ENCODE measurements around the gene GCDH. TPM values are rescaled to one million over a fixed set of nuclear protein-coding genes. Genes with fewer than 3 reads are reported as not detected.

The GCDH gene
- total and polyA plus RNA-seq, 2 of the 8 experiments (the other 6 are each of a cell fraction or from before 2014, with no cell fraction given), result 67.3 to 89.4 TPM

DNA sequence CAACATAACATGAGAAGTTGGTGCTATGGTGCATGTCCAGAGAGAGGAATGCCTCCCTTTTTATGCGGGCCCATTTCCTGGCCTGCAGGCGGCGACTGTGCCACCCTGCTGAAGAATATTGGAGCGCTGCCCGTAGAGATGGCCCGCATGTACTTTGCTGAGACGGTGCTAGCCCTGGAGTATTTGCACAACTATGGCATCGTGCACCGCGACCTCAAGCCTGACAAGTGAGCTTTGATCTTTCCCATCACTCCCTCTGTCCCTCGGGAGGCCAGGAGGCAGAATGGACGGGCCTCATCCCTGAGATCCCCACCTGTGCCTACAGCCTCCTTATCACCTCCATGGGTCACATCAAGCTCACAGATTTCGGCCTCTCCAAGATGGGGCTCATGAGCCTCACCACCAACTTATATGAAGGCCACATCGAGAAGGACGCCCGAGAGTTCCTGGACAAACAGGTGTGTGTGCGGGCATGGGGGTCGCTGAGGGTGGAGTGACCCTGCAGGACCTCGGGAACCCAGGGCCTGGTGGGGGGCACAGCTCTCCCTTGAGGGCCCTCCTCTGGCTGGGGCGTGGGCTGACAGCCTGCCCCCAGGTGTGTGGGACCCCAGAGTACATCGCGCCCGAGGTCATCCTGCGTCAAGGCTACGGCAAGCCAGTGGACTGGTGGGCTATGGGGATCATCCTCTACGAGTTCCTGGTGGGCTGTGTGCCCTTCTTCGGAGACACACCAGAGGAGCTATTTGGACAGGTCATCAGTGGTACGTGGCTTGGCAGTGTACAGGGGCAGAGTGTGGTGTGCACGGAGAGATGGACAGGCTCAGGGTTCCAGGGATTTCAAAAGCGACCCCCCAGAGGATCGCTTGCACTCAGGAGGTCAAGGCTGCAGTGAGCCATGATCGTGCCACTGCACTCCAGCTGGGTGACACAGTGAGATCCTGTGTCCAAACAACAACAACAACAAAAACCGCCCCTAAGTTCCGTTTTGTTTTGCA, 25.9 kb upstream of the GCDH start:
- Histone ChIP-seq H2BK15ac (ENCODE audit: low read length) (no peak overlapping the region), H3K27me3 (replicated peaks in 1 of 4; ENCODE audit: control insufficient read depth in 3 of 4, extremely low read depth in 1 of 4, insufficient read depth in 3 of 4, low read length in 3 of 4) (no peaks in the 10 kb centered on the region), H4K8ac (ENCODE audit: extremely low read depth, insufficient read depth, low read length) (no peak overlapping the region), H2BK12ac (ENCODE audit: low read depth, low read length) (no peak overlapping the region), H3K4me3 (ENCODE audit: extremely low read depth in 1 of 4, insufficient read depth in 2 of 4, low read depth in 3 of 4, low read length in 4 of 4) (no peak overlapping the region), H2BK20ac (ENCODE audit: low read length) (0 out of 2 replicates have a peak overlapping the region, but pooled peaks have one; percentile 27), H3K9me3 (ENCODE audit: insufficient read depth in 2 of 2, low read depth in 1 of 2, low read length in 1 of 2) (no peaks in the 10 kb centered on the region), H4K5ac (ENCODE audit: insufficient read length, low read depth, low read length) (no peak overlapping the region), H3K9ac (replicated peaks in 1 of 4; ENCODE audit: extremely low read depth in 1 of 4, low read depth in 3 of 4, low read length in 3 of 4) (no peak overlapping the region), H2AK5ac (ENCODE audit: low read depth, low read length) (no peak overlapping the region; the same call in 1 of the 2 replicates), H3K4me1 (replicated peaks in 1 of 4; ENCODE audit: control insufficient read depth in 3 of 4, insufficient read depth in 4 of 4, low read length in 3 of 4) (peaks cover 3 to 17% (median 14%) of the 10 kb centered on the region in 4 experiments), H3K79me1 (ENCODE audit: low read depth, low read length) (no peaks in the 10 kb centered on the region), H3K36me3 (ENCODE audit: control insufficient read depth in 2 of 4, insufficient read depth in 4 of 4, low read length in 3 of 4) (peaks cover 0 to 4% (median 0%) of the 10 kb centered on the region in 4 experiments; a peak in 1 of 8 replicates), H2BK120ac (replicated peaks; ENCODE audit: low read depth, low read length) (no peak overlapping the region), H4K20me1 (replicated peaks in 1 of 2; ENCODE audit: control insufficient read depth in 1 of 2, insufficient read depth in 2 of 2, low read length in 2 of 2) (no peaks in the 10 kb centered on the region), H3K18ac (ENCODE audit: extremely low read depth, low read length) (no peak overlapping the region), H3K79me2 (ENCODE audit: control insufficient read depth in 1 of 2, insufficient read depth in 2 of 2, low read length in 2 of 2) (no peaks in the 10 kb centered on the region), H2BK5ac (ENCODE audit: low read depth, low read length) (no peak overlapping the region), H3K27ac (ENCODE audit: low read depth, low read length) (no peak overlapping the region), H2AFZ (ENCODE audit: low read length) (no peak overlapping the region), H3K4me2 (ENCODE audit: insufficient read depth in 1 of 2, low read depth in 2 of 2, low read length in 2 of 2) (peak overlapping the region in 1 of 2 experiments; percentile 65; a peak in 1 of 4 replicates), H3K56ac (replicated peaks; ENCODE audit: insufficient read length, low read depth, low read length) (no peak overlapping the region), H4K91ac (replicated peaks; ENCODE audit: insufficient read length, low read length) (no peak overlapping the region), H3K4ac (replicated peaks; ENCODE audit: insufficient read length, low read depth, low read length) (no peak overlapping the region), H3K23ac (ENCODE audit: insufficient read length) (no peak overlapping the region), H3K14ac (ENCODE audit: insufficient read length) (no peak overlapping the region), H3K23me2 (ENCODE audit: low read depth, low read length) (peaks cover 8% of the 10 kb centered on the region; the same call in 1 of the 2 replicates)
- FAIRE-seq, result no peak
- POLR2A ChIA-PET (ENCODE audit: partially characterized antibody), result interaction anchor here (0.6 to 4.5 kb wide), 10 partner anchors 10 to 298 kb away, joined by 3 to 34 read pairs (median 6); partner anchors contain the start of genes DNASE2 and GCDH
- WGBS, 2 experiments (ENCODE audit: extremely low coverage in 1 of 2, insufficient coverage in 1 of 2, insufficient read length in 1 of 2, insufficient replicate concordance in 2 of 2, low coverage in 1 of 2, low lambda C conversion rate in 2 of 2, missing lambda C conversion rate in 1 of 2), result 94% methylated on average over 34 of the region's 34 CpGs; no CpG with 5 or more reads in 1 of the 2 experiments
- CTCF ChIA-PET (ENCODE audit: partially characterized antibody), result interaction anchor here (0.6 to 7.9 kb wide), 9 partner anchors 8 to 1135 kb away, joined by 3 to 48 read pairs (median 5); no protein-coding TSS in a partner anchor
- no peak for DNase-seq (ENCODE audit: low read depth in 1 of 2, low spot score in 2 of 2)
- TF ChIP-seq KDM4A (IDR thresholded peaks at IDR 0.05; ENCODE audit: low read depth, low read length, severe bottlenecking) (no peak), BACH1 (IDR thresholded peaks at IDR 0.05; ENCODE audit: low read length) (no peak), SIX5 (IDR thresholded peaks at IDR 0.05; ENCODE audit: low read depth, low read length) (no peak), SUZ12 (IDR thresholded peaks at IDR 0.05; ENCODE audit: low read length) (no peak), CHD2 (IDR thresholded peaks at IDR 0.05; ENCODE audit: low read length) (no peak), ZNF274 (IDR thresholded peaks at IDR 0.05; ENCODE audit: borderline replicate concordance, extremely low read depth, low read length) (no peak), POLR2A (IDR thresholded peaks at IDR 0.05; ENCODE audit: control extremely low read depth in 1 of 2, low read depth in 2 of 2, low read length in 2 of 2) (no peak), SP4 (IDR thresholded peaks at IDR 0.05; ENCODE audit: low read length) (no peak), NRF1 (IDR thresholded peaks at IDR 0.05; ENCODE audit: low read depth, low read length) (no peak), RFX5 (IDR thresholded peaks at IDR 0.05; ENCODE audit: borderline replicate concordance, low read depth, low read length) (no peak)
- TF ChIP-seq, protein P1, sequence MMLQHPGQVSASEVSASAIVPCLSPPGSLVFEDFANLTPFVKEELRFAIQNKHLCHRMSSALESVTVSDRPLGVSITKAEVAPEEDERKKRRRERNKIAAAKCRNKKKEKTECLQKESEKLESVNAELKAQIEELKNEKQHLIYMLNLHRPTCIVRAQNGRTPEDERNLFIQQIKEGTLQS (IDR thresholded peaks at IDR 0.05; ENCODE audit: insufficient read depth, low read depth, low read length), result no peak
